Esophagus muscularis mucosa (tissue), 4 donors: Measurements from ENCODE around the gene NRP1.

ENCODE experiments used
- CTCF ChIP-seq, 3 experiments: fragments of 200-600 bp in 2 of 3; fragments of 450-650 bp in 1 of 3; sonication (generic) in 2 of 3; IDR thresholded peaks; one replicate each; pipeline ENCODE4 v1.5.1; 2017 to 2019; ENCODE audit warnings: antibody characterized with exemption in 3 of 3, mild to moderate bottlenecking in 2 of 3, moderate library complexity in 1 of 3
- EP300 ChIP-seq: sonication (generic); formaldehyde crosslinking; IDR thresholded peaks from one replicate; pipeline ENCODE4 v1.6.1; 2017; ENCODE audit warnings: antibody characterized with exemption
- POLR2A ChIP-seq: fragments of 450-650 bp; IDR thresholded peaks from one replicate; pipeline ENCODE4 v1.6.1; 2017; ENCODE audit warnings: antibody characterized with exemption, moderate library complexity, mild to moderate bottlenecking, low read depth
- POLR2AphosphoS5 ChIP-seq, 2 donors: sonication (generic); formaldehyde crosslinking; IDR thresholded peaks; one replicate each; pipeline ENCODE4 v1.6.1; 2017; ENCODE audit warnings: antibody characterized with exemption in 2 of 2

DNA sequence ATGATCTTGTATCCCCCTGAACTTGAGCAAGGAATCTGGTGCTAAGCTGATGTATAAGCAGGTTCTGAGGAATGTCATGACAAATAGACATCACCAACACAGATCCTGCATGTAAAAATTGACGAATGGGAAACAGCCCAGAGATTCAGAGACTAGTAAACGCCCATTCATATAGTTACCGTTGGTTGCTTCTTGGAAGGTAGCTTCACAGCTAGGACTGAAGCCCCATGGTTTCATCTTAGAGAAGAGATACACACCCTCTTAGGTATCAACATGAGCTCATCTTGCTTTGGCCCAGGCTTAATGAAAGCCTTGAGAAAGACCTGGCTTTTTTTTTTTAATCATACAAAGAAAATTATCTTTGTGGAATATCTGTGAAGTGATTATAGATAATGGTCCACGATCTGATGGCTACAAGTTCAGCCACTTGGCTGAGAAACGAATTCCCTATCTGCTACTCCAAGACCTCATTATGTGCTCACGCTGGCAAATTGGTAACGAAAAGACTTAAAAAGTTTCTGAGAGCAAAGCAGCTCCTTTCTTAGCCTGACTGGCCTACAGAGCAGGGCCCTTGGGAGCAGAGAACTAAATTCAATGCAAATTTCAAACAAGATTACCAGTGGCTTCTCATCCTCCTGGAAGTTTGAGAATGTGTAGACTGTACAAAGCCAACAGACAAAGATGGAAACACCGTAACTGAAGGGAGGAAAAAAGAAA lies 181.1 kb downstream of the NRP1 start:
- TF ChIP-seq POLR2A (no peak), CTCF (IDR thresholded peaks at IDR 0.05) (no peak), POLR2AphosphoS5 (IDR thresholded peaks at IDR 0.05) (no peak), EP300 (no peak)
